GM21367 (cell line): ENCODE data around the gene CDV3.
"Not testable (repeated sequence)": the region's sequence is repeated elsewhere in the genome, so short reads cannot be mapped to it uniquely, and the experiment has no call there.

Experiments
- ATAC-seq: cut with Tn5 transposase; IDR thresholded peaks from one replicate; pipeline ENCODE4 v1.9.1; 2021; ENCODE audit not compliant: unreplicated experiment

The CDV3 gene, protein sequence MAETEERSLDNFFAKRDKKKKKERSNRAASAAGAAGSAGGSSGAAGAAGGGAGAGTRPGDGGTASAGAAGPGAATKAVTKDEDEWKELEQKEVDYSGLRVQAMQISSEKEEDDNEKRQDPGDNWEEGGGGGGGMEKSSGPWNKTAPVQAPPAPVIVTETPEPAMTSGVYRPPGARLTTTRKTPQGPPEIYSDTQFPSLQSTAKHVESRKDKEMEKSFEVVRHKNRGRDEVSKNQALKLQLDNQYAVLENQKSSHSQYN

GRCh38 chr3:133573629-133574194 is at the start of gene CDV3:
Gene CDV3, plus strand, starts transcription at chr3:133573686. Its CDS starts 359 bp downstream, at chr3:133574045.
- ATAC-seq: peak; percentile 15

DNA sequence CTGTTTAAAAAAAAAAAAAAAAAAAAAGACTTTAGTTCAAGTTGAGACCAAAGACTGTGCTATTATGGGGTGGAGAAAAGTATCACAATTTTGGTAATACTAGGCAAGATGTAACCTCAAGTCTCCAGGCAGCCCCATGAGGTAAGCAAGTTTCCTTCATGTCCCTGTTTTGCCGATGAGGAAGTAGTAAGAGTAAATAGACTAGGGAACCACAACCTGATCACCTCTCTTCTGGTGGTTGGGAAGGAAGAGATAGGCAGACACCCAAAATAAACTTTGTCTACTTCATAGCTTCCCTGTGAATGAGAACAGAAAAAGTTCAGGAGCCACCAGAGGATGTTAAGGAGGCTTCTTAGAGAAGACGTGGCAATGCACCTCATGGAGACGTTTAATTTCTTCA is 49.7 kb upstream of the CDV3 start:
- ATAC-seq: not testable (repeated sequence)

DNA sequence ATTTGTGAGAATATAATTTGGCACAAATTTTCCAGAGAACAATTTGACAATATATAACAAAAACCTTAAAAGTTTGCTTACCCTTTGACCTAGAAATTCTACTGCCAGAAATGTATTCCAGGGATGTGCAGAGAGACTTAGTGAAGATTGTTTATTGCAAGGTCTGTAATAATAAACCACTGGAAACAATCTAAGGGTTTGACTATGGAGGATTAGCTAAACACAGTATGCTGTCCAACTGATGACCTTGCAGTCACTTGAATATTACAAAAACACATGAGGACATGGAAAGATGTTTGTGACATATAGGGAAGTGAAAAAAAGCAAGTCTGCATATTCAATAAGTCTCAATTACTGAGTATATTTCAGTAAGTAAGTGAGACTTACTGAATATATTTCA is 48.1 kb upstream of the CDV3 start:
- no peak for ATAC-seq

DNA sequence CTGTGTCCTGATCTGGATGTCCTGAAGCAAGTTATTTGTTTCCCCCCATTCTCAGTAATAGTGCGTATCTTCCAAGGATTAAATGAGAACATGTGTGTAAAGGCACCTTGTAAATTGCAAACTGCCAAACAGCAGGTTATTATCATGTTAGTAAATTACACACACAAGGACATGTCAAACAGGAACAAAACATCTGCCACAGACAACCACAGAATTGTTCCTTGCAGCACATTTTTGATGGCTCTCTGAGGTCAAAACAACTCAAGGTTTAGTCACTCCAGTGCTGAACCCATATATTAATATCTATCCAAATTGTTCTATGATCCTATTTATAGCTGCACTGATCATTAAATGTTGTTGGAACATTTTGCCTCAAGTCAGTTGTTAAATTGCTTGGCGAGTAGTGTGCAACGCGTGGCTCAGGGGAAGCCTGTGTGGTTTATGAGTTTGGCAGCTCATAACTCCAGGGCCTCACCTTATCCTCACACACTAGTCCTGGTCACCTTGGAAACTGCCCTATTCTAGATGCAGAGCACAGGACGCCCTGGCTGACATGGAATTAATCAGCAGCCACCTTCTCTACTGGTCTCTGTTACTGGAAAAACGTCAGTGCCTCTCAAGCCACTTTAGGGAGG is 46.3 kb upstream of the CDV3 start:
- no peak for ATAC-seq

DNA sequence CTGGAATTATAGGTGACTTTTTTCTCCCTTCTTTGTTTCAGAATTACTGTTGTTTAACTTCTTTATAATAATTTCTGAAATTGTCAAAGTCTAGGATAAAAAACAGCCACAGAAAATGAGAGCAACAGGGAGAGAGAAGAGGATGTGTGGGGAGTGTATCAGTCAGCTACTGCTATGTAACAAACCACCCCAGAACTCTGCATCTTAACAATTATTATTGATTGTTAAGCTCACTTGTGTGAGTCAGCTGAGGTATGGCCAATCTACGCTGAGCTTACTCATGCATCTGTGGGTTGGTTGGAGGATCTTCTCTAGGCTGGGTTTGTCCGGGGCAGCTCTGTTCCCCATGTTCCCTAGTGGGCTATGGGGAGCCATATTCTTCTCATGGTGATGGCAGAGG is 43.7 kb upstream of the CDV3 start:
- no peak for ATAC-seq

DNA sequence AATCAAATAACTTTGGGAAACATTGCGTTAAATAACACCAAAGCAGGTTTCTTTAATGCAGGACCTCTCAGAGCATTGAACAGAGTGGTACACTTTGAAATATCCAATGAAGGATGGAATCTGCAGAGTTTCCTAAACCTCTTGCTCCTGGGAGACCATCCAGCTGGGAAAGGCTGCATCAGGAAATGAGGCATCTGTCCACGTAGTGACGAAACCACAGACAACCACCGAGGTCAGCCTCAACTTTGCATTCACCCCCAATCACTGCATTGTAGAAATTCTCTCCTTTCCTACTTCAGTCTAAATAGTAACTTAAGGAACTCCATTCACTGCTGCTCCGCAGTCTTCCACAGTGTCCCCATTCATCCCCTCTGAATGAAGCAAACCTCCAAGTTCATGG is 41.5 kb upstream of the CDV3 start:
- no peak for ATAC-seq

GRCh38 chr3:133532951-133533350 is 40.5 kb upstream of the CDV3 start:
- no peak for ATAC-seq

DNA sequence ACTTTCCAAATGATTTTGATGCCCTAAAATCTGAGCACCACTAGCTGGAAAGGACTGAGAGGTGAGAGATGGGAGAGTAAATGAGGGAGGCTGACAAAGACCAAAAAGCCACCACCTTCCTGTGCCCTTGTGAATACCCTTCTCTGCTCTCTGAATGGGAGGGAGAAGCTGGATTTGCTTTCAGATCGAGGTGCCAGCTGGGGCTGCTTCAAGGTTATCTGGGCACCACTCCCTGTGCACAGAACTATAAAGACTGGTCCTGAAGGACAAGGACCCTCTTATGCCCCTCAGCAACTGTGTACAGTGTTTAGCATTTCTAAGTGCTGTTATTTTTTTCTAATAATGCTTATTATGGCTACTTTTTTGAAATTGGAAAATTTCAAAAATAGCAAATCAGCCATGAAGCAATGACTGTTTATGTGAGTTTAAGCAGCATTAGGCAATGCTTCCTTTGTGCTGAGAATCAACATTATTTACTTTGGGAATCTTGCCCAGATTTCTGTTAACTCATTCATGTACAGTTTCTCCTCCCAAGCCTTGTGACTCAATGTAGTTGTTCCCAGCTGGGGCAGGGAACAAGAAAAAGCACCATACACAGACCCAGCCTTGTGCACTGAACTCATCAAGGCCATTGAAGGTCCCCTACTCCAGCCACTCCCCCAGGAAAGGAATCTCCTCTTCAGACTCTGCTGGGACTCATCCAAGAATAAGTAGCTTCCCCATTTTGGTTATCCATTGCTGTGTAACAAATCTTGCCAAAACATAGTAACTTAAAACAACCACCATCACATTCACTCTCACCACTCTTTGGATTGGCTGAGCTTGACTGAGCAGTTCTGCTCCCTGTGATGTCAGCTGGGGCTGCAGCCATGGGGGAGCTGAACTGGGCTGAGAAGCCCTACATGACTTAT is 37.3 kb upstream of the CDV3 start:
- ATAC-seq: no peak

GRCh38 chr3:133537131-133537530 is 36.4 kb upstream of the CDV3 start:
- not testable (repeated sequence) for ATAC-seq

GRCh38 chr3:133538154-133538553 is 35.3 kb upstream of the CDV3 start:
- ATAC-seq: no peak

- peak; percentile 80 for ATAC-seq
Measured at GRCh38 chr3:133540896-133541674, 32.4 kb upstream of the CDV3 start.

DNA sequence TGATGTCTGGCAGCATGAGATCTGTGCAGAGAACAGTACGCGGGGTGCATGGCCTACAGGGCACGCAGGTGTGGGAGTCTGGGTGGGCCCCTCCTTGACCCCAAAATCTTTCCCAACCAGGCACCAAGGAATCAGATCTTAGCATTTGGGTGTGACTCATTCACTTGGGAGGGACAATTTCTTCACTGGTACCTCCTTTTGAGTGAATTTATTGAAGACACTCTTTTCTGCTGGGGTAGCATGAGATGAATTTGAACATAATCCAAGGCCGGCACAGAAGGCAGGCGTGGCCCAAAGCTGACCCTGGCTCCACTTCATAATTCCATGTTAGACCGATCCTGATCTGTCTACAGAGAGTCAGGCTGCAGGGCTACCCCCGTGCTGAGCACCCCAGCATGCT is 30.6 kb upstream of the CDV3 start:
- ATAC-seq: no peak

GRCh38 chr3:133544983-133545382 is 28.5 kb upstream of the CDV3 start:
- ATAC-seq: not testable (repeated sequence)

GRCh38 chr3:133547432-133548041 is 25.9 kb upstream of the CDV3 start:
- ATAC-seq: no peak

GRCh38 chr3:133548090-133548489 is 25.4 kb upstream of the CDV3 start:
- ATAC-seq: no peak

- ATAC-seq: no peak
Measured at GRCh38 chr3:133549565-133549964, 23.9 kb upstream of the CDV3 start.

GRCh38 chr3:133551589-133551988 is 21.9 kb upstream of the CDV3 start:
- ATAC-seq: not testable (repeated sequence)

DNA sequence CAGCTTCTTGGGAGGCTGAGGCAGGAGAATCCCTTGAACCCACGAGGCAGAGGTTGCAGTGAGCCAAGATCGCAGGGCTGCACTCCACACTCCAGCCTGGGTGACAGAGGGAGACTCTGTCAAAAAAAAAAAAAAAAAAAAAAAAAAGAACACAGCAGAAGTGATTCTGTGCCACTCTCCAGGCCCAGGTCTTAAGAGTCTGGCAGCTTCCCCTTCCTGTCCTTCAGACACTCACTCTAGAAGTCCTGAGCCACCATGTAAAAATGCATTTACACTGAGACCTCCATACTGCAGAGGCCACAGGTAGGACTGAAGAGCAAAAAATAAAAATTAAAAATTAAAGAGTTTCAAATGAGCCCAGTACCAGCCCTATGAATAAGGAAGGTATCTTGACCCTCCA is 11.8 kb upstream of the CDV3 start:
- no peak for ATAC-seq

DNA sequence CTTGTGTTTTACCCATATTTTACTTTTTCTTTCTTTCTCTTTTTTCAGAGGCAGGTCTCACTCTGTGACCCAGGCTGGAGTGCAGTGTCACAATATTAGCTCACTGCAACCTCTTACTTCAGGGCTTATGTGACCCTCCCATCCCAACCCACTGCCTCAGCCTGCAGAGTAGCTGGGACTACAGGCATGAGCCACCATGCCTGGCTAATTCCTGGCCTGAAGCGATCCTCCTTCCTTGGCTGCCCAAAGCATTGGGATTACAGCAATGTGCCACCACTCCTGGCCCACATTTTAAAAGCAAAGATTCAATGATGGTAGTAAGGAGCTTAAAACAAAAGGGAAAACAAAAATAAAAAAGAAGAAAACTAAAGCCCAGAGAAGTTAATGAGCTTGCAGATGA is 11.1 kb upstream of the CDV3 start:
- ATAC-seq: no peak

- ATAC-seq: no peak
Measured at GRCh38 chr3:133563186-133563591, 10.3 kb upstream of the CDV3 start.
